ENCODE data around the gene ZFHX3.

ZFHX3 gene

GRCh38 chr16:73051961-73052360, 4.0 kb upstream of the ZFHX3 start:
- Histone ChIP-seq H3K4me3 (IDR thresholded peaks at IDR 0.05; ENCODE audit: insufficient read depth, low read depth, low read length) (no peak overlapping the region), H3K36me3 (ENCODE audit: insufficient read depth) (no peaks in the 10 kb centered on the region), H2AFZ (ENCODE audit: low read depth) (no peak overlapping the region), H3K79me2 (ENCODE audit: insufficient read depth, low read depth) (peaks cover 29% of the 10 kb centered on the region; the same call in 1 of the 2 replicates), H4K20me1 (ENCODE audit: insufficient read depth) (no peaks in the 10 kb centered on the region), H3K4me1 (ENCODE audit: low read depth, poor library complexity, severe bottlenecking) (peaks cover 47% of the 10 kb centered on the region), H3K9ac (no peak overlapping the region), H3K27me3 (ENCODE audit: insufficient read depth, low read depth) (no peaks in the 10 kb centered on the region), H3K4me2 (no peak overlapping the region), H3K27ac (no peak overlapping the region)
- no peak for TF ChIP-seq CTCF (conservative IDR thresholded peaks at IDR 0.05; ENCODE audit: low read depth, low read length)

DNA sequence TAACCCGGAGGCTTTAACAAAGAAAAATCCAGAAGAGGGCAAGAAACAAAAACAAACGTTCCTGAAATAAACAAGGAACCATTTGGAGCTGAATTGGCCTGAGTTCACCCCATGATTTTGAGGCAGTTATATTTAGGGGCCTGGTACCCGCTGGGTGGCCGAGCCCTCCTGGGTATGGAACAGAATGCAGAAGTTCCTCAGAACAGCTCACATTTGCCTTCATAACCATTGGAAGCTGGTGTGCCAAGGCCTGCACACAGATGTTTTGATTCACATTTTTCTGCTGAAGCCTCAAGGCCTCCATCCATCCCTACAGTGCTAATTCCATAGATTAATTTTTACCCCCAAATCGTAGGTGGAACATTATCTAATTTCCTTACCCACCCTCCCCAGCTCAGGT, 3.3 kb upstream of the ZFHX3 start:
- H3K27me3 ChIP-seq (ENCODE audit: insufficient read depth, low read depth), result no peaks in the 10 kb centered on the region
- H3K79me2 ChIP-seq (ENCODE audit: insufficient read depth, low read depth), result peaks cover 23% of the 10 kb centered on the region; the same call in 1 of the 2 replicates
- peaks cover 42% of the 10 kb centered on the region for H3K4me1 ChIP-seq (ENCODE audit: low read depth, poor library complexity, severe bottlenecking)
- no peak overlapping the region for H3K4me2 ChIP-seq
- no peak overlapping the region for H3K27ac ChIP-seq
- H3K4me3 ChIP-seq (IDR thresholded peaks at IDR 0.05; ENCODE audit: insufficient read depth, low read depth, low read length), result no peak overlapping the region
- no peaks in the 10 kb centered on the region for H3K36me3 ChIP-seq (ENCODE audit: insufficient read depth)
- H4K20me1 ChIP-seq (ENCODE audit: insufficient read depth), result no peaks in the 10 kb centered on the region
- H2AFZ ChIP-seq (ENCODE audit: low read depth), result no peak overlapping the region
- H3K9ac ChIP-seq, result no peak overlapping the region
- TF ChIP-seq CTCF (conservative IDR thresholded peaks at IDR 0.05; ENCODE audit: low read depth, low read length), result no peak

DNA sequence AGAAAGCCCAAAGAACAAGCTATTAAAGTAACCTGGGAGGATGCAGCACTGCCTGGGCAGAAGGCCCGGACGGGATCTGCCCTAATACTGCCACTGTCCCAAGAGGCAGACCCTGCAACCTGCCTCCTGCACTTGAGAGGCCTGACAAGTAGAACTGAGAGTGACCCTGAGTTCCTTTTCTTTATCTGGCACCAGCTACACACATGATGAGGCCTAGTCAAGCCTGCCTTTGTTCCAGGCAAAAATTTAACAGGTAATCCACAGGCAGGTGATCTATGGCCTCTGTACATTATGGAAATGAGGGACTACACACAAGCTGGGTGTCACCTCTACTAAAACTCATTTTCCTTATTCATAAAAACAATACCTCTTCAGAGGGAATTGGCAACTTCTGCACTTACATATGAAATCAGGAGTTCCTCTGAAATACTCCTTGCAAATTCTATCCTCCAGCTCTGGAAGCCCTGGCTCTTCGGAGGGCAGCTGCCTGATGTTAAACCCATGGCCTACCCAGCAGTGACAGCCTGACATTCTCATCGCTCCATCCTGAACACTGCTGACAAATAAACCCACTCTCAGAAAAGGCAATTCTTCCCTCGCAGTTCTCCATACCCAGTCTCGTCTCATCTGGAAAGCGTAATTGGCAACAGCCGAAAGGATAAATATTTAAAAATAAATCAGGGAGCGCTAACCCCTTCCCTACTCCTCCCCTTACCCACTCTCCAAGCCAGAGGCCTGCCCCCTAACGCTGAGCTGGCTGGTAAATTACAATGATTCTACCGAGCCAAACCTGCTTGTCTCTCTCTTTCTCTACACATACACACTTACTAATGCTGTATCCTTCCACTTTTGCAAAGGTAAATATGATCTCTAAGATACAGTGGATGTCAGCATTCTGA, 2.5 kb upstream of the ZFHX3 start:
- H3K79me2 ChIP-seq (ENCODE audit: insufficient read depth, low read depth), result peaks cover 25% of the 10 kb centered on the region; the same call in 1 of the 2 replicates
- no peaks in the 10 kb centered on the region for H4K20me1 ChIP-seq (ENCODE audit: insufficient read depth)
- H3K27ac ChIP-seq, result no peak overlapping the region
- H3K4me1 ChIP-seq (ENCODE audit: low read depth, poor library complexity, severe bottlenecking), result peaks cover 35% of the 10 kb centered on the region
- no peaks in the 10 kb centered on the region for H3K36me3 ChIP-seq (ENCODE audit: insufficient read depth)
- H3K27me3 ChIP-seq (ENCODE audit: insufficient read depth, low read depth), result no peaks in the 10 kb centered on the region
- H3K4me3 ChIP-seq (IDR thresholded peaks at IDR 0.05; ENCODE audit: insufficient read depth, low read depth, low read length), result no peak overlapping the region
- H3K9ac ChIP-seq, result no peak overlapping the region
- no peak overlapping the region for H2AFZ ChIP-seq (ENCODE audit: low read depth)
- TF ChIP-seq CTCF (conservative IDR thresholded peaks at IDR 0.05; ENCODE audit: low read depth, low read length), result no peak
- H3K4me2 ChIP-seq, result no peak overlapping the region

- Histone ChIP-seq H2AFZ (ENCODE audit: low read depth) (no peak overlapping the region), H3K36me3 (ENCODE audit: insufficient read depth) (no peaks in the 10 kb centered on the region), H3K79me2 (ENCODE audit: insufficient read depth, low read depth) (peaks cover 23% of the 10 kb centered on the region; the same call in 1 of the 2 replicates), H3K27ac (no peak overlapping the region), H3K4me2 (no peak overlapping the region), H3K4me3 (IDR thresholded peaks at IDR 0.05; ENCODE audit: insufficient read depth, low read depth, low read length) (no peak overlapping the region), H4K20me1 (ENCODE audit: insufficient read depth) (no peaks in the 10 kb centered on the region), H3K27me3 (ENCODE audit: insufficient read depth, low read depth) (no peaks in the 10 kb centered on the region), H3K4me1 (ENCODE audit: low read depth, poor library complexity, severe bottlenecking) (peaks cover 25% of the 10 kb centered on the region), H3K9ac (no peak overlapping the region)
- no peak for TF ChIP-seq CTCF (conservative IDR thresholded peaks at IDR 0.05; ENCODE audit: low read depth, low read length)
Observed at GRCh38 chr16:73049511-73049910, 1.6 kb upstream of the ZFHX3 start.
